Chondrocyte (in vitro differentiated cells): ENCODE results near the gene ZNF80. TPM values are rescaled to one million over a fixed set of nuclear protein-coding genes. Genes with fewer than 3 reads are reported as not detected.
"Not testable (repeated sequence)": the region's sequence is repeated elsewhere in the genome, so short reads cannot be mapped to it uniquely, and the experiment has no call there.

ENCODE experiments used
- DNase-seq: peaks from one replicate; pipeline ENCODE4 v3.0.0; 2021; ENCODE audit warnings: mixed read lengths, low spot score
- H3K27ac Mint-ChIP-seq: one replicate; pipeline ENCODE4 v1.8.0; 2021; ENCODE audit warnings: mild to moderate bottlenecking, moderate library complexity, mixed read lengths; ENCODE audit not compliant: unreplicated experiment
- H3K27me3 Mint-ChIP-seq: 2 replicates; pipeline ENCODE4 v1.8.0; 2021; ENCODE audit warnings: low read depth, mixed read lengths
- H3K36me3 Mint-ChIP-seq: 2 replicates; pipeline ENCODE4 v1.8.0; 2021; ENCODE audit warnings: low read depth, mixed read lengths
- H3K4me1 Mint-ChIP-seq: 2 replicates; pipeline ENCODE4 v1.8.0; 2021; ENCODE audit warnings: low read depth, mild to moderate bottlenecking, mixed read lengths
- H3K4me3 Mint-ChIP-seq: one replicate; pipeline ENCODE4 v1.8.0; 2021; ENCODE audit warnings: mild to moderate bottlenecking, moderate library complexity, mixed read lengths; ENCODE audit not compliant: unreplicated experiment
- H3K9me3 Mint-ChIP-seq: 2 replicates; pipeline ENCODE4 v1.8.0; 2021; ENCODE audit warnings: low read depth, mixed read lengths
- long read RNA-seq: library from polyadenylated mRNA; stranded (forward); transcript quantifications from one replicate; pipeline ENCODE4 v2.0.0, GENCODE V29; 2021
- total RNA-seq: library from RNA; stranded (reverse); gene quantifications from 3 replicates; pipeline ENCODE4 v1.2.1, GENCODE V29; 2021
- TF ChIP-seq, protein P1 (sequence below): fragments of 200-600 bp; sonication (generic); IDR thresholded peaks from 2 replicates; pipeline ENCODE4 v1.5.0; 2021; ENCODE audit warnings: antibody characterized with exemption, mild to moderate bottlenecking, moderate library complexity

ZNF80 gene
- total RNA-seq, result not detected in 3 replicates
- long read RNA-seq, result 0 reads

DNA sequence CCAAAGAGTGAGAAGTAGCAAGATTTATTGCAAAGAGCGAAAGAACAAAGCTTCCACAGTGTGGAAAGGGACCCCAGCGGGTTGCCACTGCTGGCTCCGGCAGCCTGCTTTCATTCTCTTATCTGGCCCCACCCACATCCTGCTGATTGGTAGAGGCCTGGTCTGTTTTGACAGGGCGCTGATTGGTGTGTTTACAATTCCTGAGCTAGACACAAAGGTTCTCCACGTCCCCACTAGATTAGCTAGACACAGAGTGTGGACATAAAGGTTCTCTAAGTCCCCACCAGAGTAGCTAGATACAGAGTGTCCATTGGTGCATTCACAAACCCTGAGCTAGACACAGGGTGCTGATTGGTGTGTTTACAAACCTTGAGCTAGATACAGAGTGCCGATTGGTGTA is at the start of gene ZNF80:
Gene ZNF80, minus strand, starts transcription at position 101 of the 400 bp plus-strand sequence. CDS start 504 bp downstream, outside the sequence.
- H3K36me3 Mint-ChIP-seq, H3K4me1 Mint-ChIP-seq, H3K27ac Mint-ChIP-seq, H3K4me3 Mint-ChIP-seq, H3K9me3 Mint-ChIP-seq, DNase-seq, H3K27me3 Mint-ChIP-seq: not testable (repeated sequence)

DNA sequence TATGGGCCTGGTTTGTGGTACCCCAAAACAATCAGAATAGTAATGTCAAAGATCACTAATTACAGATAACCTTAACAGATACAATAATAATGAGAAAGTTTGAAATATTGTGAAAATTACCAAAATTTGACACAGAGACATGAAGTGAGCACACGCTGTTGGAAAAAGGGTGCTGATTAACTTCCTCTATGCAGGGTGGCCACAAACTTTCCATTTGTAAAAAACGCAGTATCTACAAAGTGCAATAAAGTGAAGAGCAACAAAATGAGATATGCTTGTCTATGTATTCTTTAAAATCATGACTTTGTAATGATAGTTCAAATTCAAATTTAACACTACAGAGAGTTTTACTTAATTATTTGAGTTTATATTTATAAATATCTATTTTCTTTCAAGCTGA is 48.9 kb upstream of the ZNF80 start:
- DNase-seq, result no peak
- Mint-ChIP-seq H3K27me3 (peaks cover 8% of the 10 kb centered on the region), H3K9me3 (peaks cover 6% of the 10 kb centered on the region), H3K4me3 (no peak overlapping the region), H3K4me1 (no peaks in the 10 kb centered on the region), H3K27ac (no peak overlapping the region), H3K36me3 (no peaks in the 10 kb centered on the region)
- TF ChIP-seq, protein P1, sequence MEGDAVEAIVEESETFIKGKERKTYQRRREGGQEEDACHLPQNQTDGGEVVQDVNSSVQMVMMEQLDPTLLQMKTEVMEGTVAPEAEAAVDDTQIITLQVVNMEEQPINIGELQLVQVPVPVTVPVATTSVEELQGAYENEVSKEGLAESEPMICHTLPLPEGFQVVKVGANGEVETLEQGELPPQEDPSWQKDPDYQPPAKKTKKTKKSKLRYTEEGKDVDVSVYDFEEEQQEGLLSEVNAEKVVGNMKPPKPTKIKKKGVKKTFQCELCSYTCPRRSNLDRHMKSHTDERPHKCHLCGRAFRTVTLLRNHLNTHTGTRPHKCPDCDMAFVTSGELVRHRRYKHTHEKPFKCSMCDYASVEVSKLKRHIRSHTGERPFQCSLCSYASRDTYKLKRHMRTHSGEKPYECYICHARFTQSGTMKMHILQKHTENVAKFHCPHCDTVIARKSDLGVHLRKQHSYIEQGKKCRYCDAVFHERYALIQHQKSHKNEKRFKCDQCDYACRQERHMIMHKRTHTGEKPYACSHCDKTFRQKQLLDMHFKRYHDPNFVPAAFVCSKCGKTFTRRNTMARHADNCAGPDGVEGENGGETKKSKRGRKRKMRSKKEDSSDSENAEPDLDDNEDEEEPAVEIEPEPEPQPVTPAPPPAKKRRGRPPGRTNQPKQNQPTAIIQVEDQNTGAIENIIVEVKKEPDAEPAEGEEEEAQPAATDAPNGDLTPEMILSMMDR, result no peak

DNA sequence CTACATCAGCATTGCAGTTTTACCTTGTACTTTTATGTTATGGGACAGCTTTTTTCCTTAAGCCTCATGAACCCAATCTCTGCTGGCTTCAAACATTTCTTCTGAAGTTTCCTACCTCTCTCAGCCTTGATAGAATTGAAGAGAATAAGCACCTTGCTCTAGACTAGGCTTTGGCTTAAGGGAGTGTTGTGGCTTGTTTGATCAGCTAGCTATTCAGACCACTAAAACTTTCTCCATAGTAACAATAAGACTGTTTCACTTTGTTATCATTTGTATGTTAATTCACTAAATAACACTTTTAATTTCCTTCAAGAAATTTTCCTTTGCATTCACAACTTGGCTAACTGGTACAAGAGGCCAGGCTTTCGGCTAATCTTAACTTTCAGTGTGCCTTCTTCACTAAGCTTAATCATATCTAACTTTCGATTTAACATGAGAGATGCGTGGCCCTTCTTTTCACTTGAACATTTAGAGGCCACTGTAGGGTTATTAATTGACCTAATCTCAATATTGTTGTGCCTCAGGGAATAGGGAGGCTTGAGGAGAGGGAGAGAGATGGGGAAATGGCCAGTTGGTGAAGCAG is 48.4 kb upstream of the ZNF80 start:
- Mint-ChIP-seq H3K27me3 (peaks cover 10% of the 10 kb centered on the region), H3K9me3 (peaks cover 6% of the 10 kb centered on the region), H3K36me3 (no peaks in the 10 kb centered on the region), H3K4me3 (no peak overlapping the region), H3K27ac (no peak overlapping the region), H3K4me1 (no peaks in the 10 kb centered on the region)
- no peak for DNase-seq
- TF ChIP-seq, protein P1, result no peak

DNA sequence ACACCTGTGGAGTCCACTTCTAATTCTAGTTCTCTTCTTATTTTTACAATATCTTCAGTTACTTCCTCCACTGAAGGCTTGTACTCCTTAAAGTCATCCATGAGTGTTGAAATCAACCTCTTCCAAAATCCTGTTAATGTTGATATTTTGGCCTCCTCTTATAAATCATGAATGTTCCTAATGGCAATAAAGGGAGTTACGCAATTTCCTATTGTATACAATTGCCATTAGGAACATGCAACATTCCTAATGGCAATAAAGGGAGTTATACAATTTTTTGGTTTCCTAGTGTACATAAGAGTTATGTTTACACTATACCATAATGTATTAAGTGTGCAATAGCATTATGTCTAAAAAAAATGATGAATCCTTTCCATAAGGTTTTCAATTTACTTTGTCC is 47.3 kb upstream of the ZNF80 start:
- no peak for DNase-seq
- peaks cover 6% of the 10 kb centered on the region for H3K9me3 Mint-ChIP-seq
- TF ChIP-seq, protein P1, result no peak
- H3K36me3 Mint-ChIP-seq, result no peaks in the 10 kb centered on the region
- H3K27me3 Mint-ChIP-seq, result peaks cover 11% of the 10 kb centered on the region
- H3K27ac Mint-ChIP-seq, result no peak overlapping the region
- H3K4me3 Mint-ChIP-seq, result no peak overlapping the region
- H3K4me1 Mint-ChIP-seq, result no peaks in the 10 kb centered on the region

DNA sequence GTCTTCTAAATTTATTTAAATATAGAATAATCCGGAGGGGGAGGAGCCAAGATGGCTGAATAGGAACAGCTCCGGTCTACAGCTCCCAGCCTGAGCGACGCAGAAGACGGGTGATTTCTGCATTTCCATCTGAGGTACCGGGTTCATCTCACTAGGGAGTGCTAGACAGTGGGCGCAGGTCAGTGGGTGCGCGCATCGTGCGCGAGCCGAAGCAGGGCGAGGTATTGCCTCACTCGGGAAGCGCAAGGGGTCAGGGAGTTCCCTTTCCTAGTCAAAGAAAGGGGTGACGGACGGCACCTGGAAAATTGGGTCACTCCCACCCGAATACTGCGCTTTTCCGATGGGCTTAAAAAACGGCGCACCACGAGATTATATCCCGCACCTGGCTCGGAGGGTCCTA is 39.5 kb upstream of the ZNF80 start:
- H3K9me3 Mint-ChIP-seq, H3K36me3 Mint-ChIP-seq, DNase-seq, H3K4me1 Mint-ChIP-seq, H3K4me3 Mint-ChIP-seq, H3K27ac Mint-ChIP-seq, H3K27me3 Mint-ChIP-seq: not testable (repeated sequence)

DNA sequence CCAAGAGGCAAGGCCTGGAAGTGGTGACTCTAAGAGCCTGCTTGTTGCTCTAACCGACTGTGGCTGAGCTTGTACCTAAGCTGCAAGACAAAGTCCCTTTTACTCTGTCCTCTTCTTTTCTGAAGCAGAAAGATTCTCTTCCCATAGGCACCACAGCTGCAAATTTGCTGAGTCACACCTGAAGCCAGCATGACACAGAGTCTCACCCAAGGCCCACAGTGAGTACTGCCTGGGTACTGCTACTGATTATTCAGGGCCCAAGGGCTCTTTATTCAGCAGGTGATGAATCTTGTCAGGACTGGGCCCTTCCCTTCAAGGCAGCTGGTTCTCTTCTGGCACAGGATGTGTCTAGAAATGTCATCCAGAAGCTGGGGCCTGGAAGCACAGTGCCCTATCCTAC is 37.6 kb upstream of the ZNF80 start:
- no peaks in the 10 kb centered on the region for H3K27me3 Mint-ChIP-seq
- DNase-seq, result no peak
- TF ChIP-seq, protein P1, result no peak
- H3K27ac Mint-ChIP-seq, result no peak overlapping the region
- peaks cover 5% of the 10 kb centered on the region for H3K4me1 Mint-ChIP-seq
- H3K4me3 Mint-ChIP-seq, result no peak overlapping the region
- peaks cover 17% of the 10 kb centered on the region for H3K9me3 Mint-ChIP-seq
- H3K36me3 Mint-ChIP-seq, result no peaks in the 10 kb centered on the region
